ENCODE measurements around the gene TRMT11.

DNA sequence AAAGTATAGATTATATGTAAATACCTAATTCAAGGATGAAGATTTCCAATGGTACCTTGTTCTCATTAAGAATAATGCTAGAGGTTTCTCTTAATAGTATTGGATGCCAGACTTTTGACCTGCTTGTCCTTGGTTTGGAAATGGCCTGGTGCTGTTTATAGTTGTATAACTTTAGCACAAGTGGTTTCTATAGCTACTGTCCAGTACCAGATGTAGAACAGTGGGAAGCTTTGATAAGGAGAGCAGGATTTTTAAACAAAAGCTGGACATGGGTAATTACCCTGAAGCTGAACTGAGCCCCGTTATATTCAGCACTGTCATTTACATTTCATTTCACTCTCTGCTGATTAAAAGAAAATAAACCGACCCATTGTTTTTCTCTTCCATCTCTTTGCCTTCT lies 43.7 kb downstream of the TRMT11 start:
- TF ChIP-seq, protein P1, sequence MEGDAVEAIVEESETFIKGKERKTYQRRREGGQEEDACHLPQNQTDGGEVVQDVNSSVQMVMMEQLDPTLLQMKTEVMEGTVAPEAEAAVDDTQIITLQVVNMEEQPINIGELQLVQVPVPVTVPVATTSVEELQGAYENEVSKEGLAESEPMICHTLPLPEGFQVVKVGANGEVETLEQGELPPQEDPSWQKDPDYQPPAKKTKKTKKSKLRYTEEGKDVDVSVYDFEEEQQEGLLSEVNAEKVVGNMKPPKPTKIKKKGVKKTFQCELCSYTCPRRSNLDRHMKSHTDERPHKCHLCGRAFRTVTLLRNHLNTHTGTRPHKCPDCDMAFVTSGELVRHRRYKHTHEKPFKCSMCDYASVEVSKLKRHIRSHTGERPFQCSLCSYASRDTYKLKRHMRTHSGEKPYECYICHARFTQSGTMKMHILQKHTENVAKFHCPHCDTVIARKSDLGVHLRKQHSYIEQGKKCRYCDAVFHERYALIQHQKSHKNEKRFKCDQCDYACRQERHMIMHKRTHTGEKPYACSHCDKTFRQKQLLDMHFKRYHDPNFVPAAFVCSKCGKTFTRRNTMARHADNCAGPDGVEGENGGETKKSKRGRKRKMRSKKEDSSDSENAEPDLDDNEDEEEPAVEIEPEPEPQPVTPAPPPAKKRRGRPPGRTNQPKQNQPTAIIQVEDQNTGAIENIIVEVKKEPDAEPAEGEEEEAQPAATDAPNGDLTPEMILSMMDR (IDR thresholded peaks at IDR 0.05) = no peak
- TF ChIP-seq EP300 (IDR thresholded peaks at IDR 0.05) = no peak
